HCT116 (cell line): Measurements from ENCODE around the gene RND3. TPM values are rescaled to one million over a fixed set of nuclear protein-coding genes. Genes with fewer than 3 reads are reported as not detected.

Experiments used
- ATAC-seq: fragments of 200-7000 bp; cut with Tn5 transposase; 2 replicates; pipeline ENCODE4 v1.9.1; 2020; ENCODE audit warnings: mild to moderate bottlenecking, moderate library complexity
- BruUV-seq: library from RNA; stranded (reverse); fragments of 400-500 nt; replicated peaks from 2 replicates; lab custom pipeline; 2021; lab: Mats Ljungman, UMichigan
- CTCF ChIA-PET: fragments of 300-600 bp; sonication (Branson Sonifier 250); formaldehyde crosslinking; loops from one replicate; lab custom pipeline; 2021; ENCODE audit warnings: antibody characterized with exemption; lab: Charles Lee
- POLR2A ChIA-PET: fragments of 300-600, 350-600 bp; sonication (Branson Sonifier 250); formaldehyde crosslinking; loops from one replicate; lab custom pipeline; 2021; ENCODE audit warnings: antibody characterized with exemption; lab: Charles Lee
- RAD21 ChIA-PET, 2 experiments: fragments of 300-600 bp; sonication (Branson Sonifier 250); formaldehyde crosslinking; loops; one replicate each; lab custom pipeline; 2023; ENCODE audit warnings: low total read pairs in 2 of 2; ENCODE audit not compliant: uncharacterized antibody in 2 of 2, unreplicated experiment in 2 of 2, low non-redundant PET in 1 of 2; lab: Charles Lee
- DNase-seq: peaks from one replicate; pipeline ENCODE4 v3.0.0-alpha.2; 2010; ENCODE audit warnings: low read depth, low spot score
- H2AFZ ChIP-seq: fragments of 200-600 bp; shearing (Covaris generic), sonication (generic); 2 replicates; pipeline ENCODE4 v1.6.1; 2017; ENCODE audit warnings: low read depth, mixed run types, mixed read lengths, antibody characterized with exemption, low read length; ENCODE audit not compliant: poor library complexity, severe bottlenecking
- H3K27ac ChIP-seq: 2 replicates; pipeline ENCODE4 v1.5.1; 2012; ENCODE audit warnings: low read depth, low read length
- H3K27me3 ChIP-seq: fragments of 200-600 bp; sonication (generic); 2 replicates; pipeline ENCODE4 v1.6.1; 2016; ENCODE audit warnings: mixed run types, low read length, mixed read lengths; ENCODE audit not compliant: insufficient read depth
- H3K36me3 ChIP-seq, 2 experiments: fragments of 200-500 bp in 1 of 2; fragments of 200-600 bp in 1 of 2; sonication (Bioruptor generic) in 1 of 2; sonication (generic) in 1 of 2; 2 replicates each; pipeline versions ENCODE4 v1.5.1 to v1.6.1; 2014 to 2016; ENCODE audit warnings: low read length in 2 of 2, inconsistent platforms in 1 of 2, mixed read lengths in 1 of 2, mixed run types in 1 of 2; ENCODE audit not compliant: insufficient read depth in 2 of 2, control insufficient read depth in 1 of 2
- H3K4me1 ChIP-seq, 2 experiments: fragments of 200-600 bp in 1 of 2; sonication (generic) in 1 of 2; 2 replicates each; pipeline versions ENCODE4 v1.5.1 to v1.6.1; 2012 to 2017; ENCODE audit warnings: low read length in 2 of 2, inconsistent platforms in 1 of 2, mild to moderate bottlenecking in 1 of 2, mixed read lengths in 1 of 2, mixed run types in 1 of 2, moderate library complexity in 1 of 2; ENCODE audit not compliant: insufficient read depth in 2 of 2, control insufficient read depth in 1 of 2
- H3K4me2 ChIP-seq: fragments of 200-600 bp; sonication (generic); 2 replicates; pipeline ENCODE4 v1.6.1; 2017; ENCODE audit warnings: mixed run types, low read length, mixed read lengths
- H3K4me3 ChIP-seq, 2 experiments: fragments of 200-600 bp in 1 of 2; sonication (generic) in 1 of 2; replicated peaks in 1 of 2; 2 replicates each; pipeline ENCODE4 v1.5.1; 2011 to 2016; ENCODE audit warnings: low read length in 2 of 2, control low read depth in 1 of 2, low read depth in 1 of 2, mild to moderate bottlenecking in 1 of 2, mixed read lengths in 1 of 2, mixed run types in 1 of 2
- H3K79me2 ChIP-seq: fragments of 200-600 bp; sonication (generic); 2 replicates; pipeline ENCODE4 v1.6.1; 2017; ENCODE audit warnings: mild to moderate bottlenecking, mixed run types, low read length, moderate library complexity, mixed read lengths; ENCODE audit not compliant: insufficient read depth
- H3K9ac ChIP-seq: fragments of 200-600 bp; sonication (generic); 2 replicates; pipeline ENCODE4 v1.6.1; 2016; ENCODE audit warnings: low read length, mixed read lengths
- H3K9me2 ChIP-seq: fragments of 200-600 bp; sonication (generic), shearing (Covaris generic); 2 replicates; pipeline ENCODE4 v1.6.1; 2017; ENCODE audit warnings: mixed run types, mild to moderate bottlenecking, moderate library complexity; ENCODE audit not compliant: insufficient read depth
- H3K9me3 ChIP-seq, 2 experiments: fragments of 200-500 bp in 1 of 2; fragments of 200-600 bp in 1 of 2; sonication (Bioruptor generic) in 1 of 2; sonication (generic) in 1 of 2; 2 replicates each; pipeline ENCODE4 v1.6.1; 2014 to 2017; ENCODE audit warnings: low read length in 2 of 2, mixed read lengths in 2 of 2, inconsistent platforms in 1 of 2, low read depth in 1 of 2, mild to moderate bottlenecking in 1 of 2, mixed run types in 1 of 2, moderate library complexity in 1 of 2; ENCODE audit not compliant: control insufficient read depth in 1 of 2, insufficient read depth in 1 of 2
- H4K20me1 ChIP-seq: fragments of 200-600 bp; sonication (generic), shearing (Covaris generic); 2 replicates; pipeline ENCODE4 v1.6.1; 2017; ENCODE audit warnings: mixed run types, mild to moderate bottlenecking, moderate library complexity; ENCODE audit not compliant: insufficient read depth
- CBX3 ChIP-seq: IDR thresholded peaks from 2 replicates; pipeline ENCODE4 v1.6.1; 2012; ENCODE audit warnings: low read depth
- CEBPB ChIP-seq: IDR thresholded peaks from 2 replicates; pipeline ENCODE4 v1.6.1; 2012; ENCODE audit warnings: low read depth
- ELF1 ChIP-seq: IDR thresholded peaks from 2 replicates; pipeline ENCODE4 v1.6.1; 2012; ENCODE audit warnings: low read depth, borderline replicate concordance
- MAX ChIP-seq: IDR thresholded peaks from 2 replicates; pipeline ENCODE4 v1.6.1; 2012
- SIN3A ChIP-seq: IDR thresholded peaks from 2 replicates; pipeline ENCODE4 v1.6.1; 2012; ENCODE audit warnings: low read depth
- ZFX ChIP-seq: fragments of 450-650 bp; IDR thresholded peaks from 2 replicates; pipeline ENCODE4 v1.6.1; 2017
- ZNF274 ChIP-seq: fragments of 200-500 bp; sonication (Bioruptor generic); IDR thresholded peaks from 2 replicates; pipeline ENCODE4 v1.6.1; 2014; ENCODE audit warnings: mild to moderate bottlenecking, low read depth, low read length, inconsistent platforms
- intact Hi-C: fragments of 100-400 bp; cut with micrococcal nuclease; formaldehyde crosslinking; loops from 2 replicates; pipeline ENCODE4 v1.10.0; 2022
- total RNA-seq: library from RNA; stranded (reverse); gene quantifications from one replicate; pipeline ENCODE4 v1.2.1, GENCODE V29; 2021; ENCODE audit not compliant: unreplicated experiment
- TF ChIP-seq, protein P1 (sequence below): IDR thresholded peaks from 2 replicates; pipeline ENCODE4 v1.6.1; 2012
- TF ChIP-seq, protein P2 (sequence below): IDR thresholded peaks from 2 replicates; pipeline ENCODE4 v1.6.1; 2011; ENCODE audit warnings: mild to moderate bottlenecking, low read length, moderate library complexity; ENCODE audit not compliant: insufficient replicate concordance; ENCODE audit errors: extremely low read depth

Gene RND3
- total RNA-seq, 1 experiment from 2014 or later = 15.0 TPM

GRCh38 chr2:150520033-150520432 lies 32.6 kb upstream of the RND3 start:
- POLR2A ChIA-PET = no interaction called here
- intact Hi-C loops = no loop called here
- BruUV-seq = no TSS peak

More at GRCh38 chr2:150520033-150520432, 32.6 kb upstream of the RND3 start:
- H3K4me1 ChIP-seq = no peaks in the 10 kb centered on the region
- no peaks in the 10 kb centered on the region for H3K9me2 ChIP-seq
- TF ChIP-seq, protein P1, sequence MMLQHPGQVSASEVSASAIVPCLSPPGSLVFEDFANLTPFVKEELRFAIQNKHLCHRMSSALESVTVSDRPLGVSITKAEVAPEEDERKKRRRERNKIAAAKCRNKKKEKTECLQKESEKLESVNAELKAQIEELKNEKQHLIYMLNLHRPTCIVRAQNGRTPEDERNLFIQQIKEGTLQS = no peak
- TF ChIP-seq ELF1 (no peak), MAX (no peak), ZNF274 (no peak), ZFX (no peak), CEBPB (no peak), SIN3A (no peak), CBX3 (no peak)
- TF ChIP-seq, protein P2, sequence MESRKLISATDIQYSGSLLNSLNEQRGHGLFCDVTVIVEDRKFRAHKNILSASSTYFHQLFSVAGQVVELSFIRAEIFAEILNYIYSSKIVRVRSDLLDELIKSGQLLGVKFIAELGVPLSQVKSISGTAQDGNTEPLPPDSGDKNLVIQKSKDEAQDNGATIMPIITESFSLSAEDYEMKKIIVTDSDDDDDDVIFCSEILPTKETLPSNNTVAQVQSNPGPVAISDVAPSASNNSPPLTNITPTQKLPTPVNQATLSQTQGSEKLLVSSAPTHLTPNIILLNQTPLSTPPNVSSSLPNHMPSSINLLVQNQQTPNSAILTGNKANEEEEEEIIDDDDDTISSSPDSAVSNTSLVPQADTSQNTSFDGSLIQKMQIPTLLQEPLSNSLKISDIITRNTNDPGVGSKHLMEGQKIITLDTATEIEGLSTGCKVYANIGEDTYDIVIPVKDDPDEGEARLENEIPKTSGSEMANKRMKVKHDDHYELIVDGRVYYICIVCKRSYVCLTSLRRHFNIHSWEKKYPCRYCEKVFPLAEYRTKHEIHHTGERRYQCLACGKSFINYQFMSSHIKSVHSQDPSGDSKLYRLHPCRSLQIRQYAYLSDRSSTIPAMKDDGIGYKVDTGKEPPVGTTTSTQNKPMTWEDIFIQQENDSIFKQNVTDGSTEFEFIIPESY = no peak
- H3K4me3 ChIP-seq = no peak overlapping the region
- CTCF ChIA-PET = no interaction called here
- no peak overlapping the region for H2AFZ ChIP-seq
- H3K36me3 ChIP-seq = no peaks in the 10 kb centered on the region
- no peak overlapping the region for H3K27ac ChIP-seq
- H3K79me2 ChIP-seq = no peaks in the 10 kb centered on the region
- H4K20me1 ChIP-seq = no peaks in the 10 kb centered on the region
- DNase-seq (no peak), ATAC-seq (no peak)
- RAD21 ChIA-PET = no interaction called here
- no peak overlapping the region for H3K9ac ChIP-seq
- no peaks in the 10 kb centered on the region for H3K9me3 ChIP-seq
- no peak overlapping the region for H3K4me2 ChIP-seq
- H3K27me3 ChIP-seq = no peaks in the 10 kb centered on the region
